Calu3 (cell line): Measurements from ENCODE around the gene DBNDD1. TPM values are rescaled to one million over a fixed set of nuclear protein-coding genes. Genes with fewer than 3 reads are reported as not detected.

Experiments
- BruUV-seq: library from RNA; stranded (reverse); fragments of 400-500 nt; replicated peaks from 2 replicates; lab custom pipeline; 2021; lab: Mats Ljungman, UMichigan
- CTCF ChIA-PET: fragments of 300-600 bp; sonication (Branson Sonifier 250); formaldehyde crosslinking; loops from one replicate; lab custom pipeline; 2022; ENCODE audit warnings: antibody characterized with exemption; lab: Charles Lee
- DNase-seq: peaks from one replicate; pipeline ENCODE4 v3.0.0; 2022
- H3K27ac Mint-ChIP-seq: one replicate; pipeline ENCODE4 v1.8.0; 2022; ENCODE audit warnings: mixed read lengths; ENCODE audit not compliant: unreplicated experiment
- H3K27me3 Mint-ChIP-seq: one replicate; pipeline ENCODE4 v1.8.0; 2022; ENCODE audit warnings: mixed read lengths; ENCODE audit not compliant: unreplicated experiment
- H3K36me3 Mint-ChIP-seq: one replicate; pipeline ENCODE4 v1.8.0; 2022; ENCODE audit warnings: mild to moderate bottlenecking, moderate library complexity, mixed read lengths; ENCODE audit not compliant: insufficient read depth, unreplicated experiment
- H3K4me1 Mint-ChIP-seq: one replicate; pipeline ENCODE4 v1.8.0; 2022; ENCODE audit warnings: mild to moderate bottlenecking, low read depth, mixed read lengths; ENCODE audit not compliant: unreplicated experiment
- H3K4me3 Mint-ChIP-seq: one replicate; pipeline ENCODE4 v1.8.0; 2022; ENCODE audit warnings: mild to moderate bottlenecking, low read depth, moderate library complexity, mixed read lengths; ENCODE audit not compliant: unreplicated experiment
- H3K9me3 Mint-ChIP-seq: one replicate; pipeline ENCODE4 v1.8.0; 2022; ENCODE audit warnings: low read depth, mixed read lengths; ENCODE audit not compliant: unreplicated experiment
- CTCF ChIP-seq: fragments of 200-600 bp; IDR thresholded peaks from one replicate; pipeline ENCODE4 v1.8.0; 2022; ENCODE audit warnings: antibody characterized with exemption; ENCODE audit not compliant: unreplicated experiment
- intact Hi-C: fragments of 100-400 bp; cut with micrococcal nuclease; formaldehyde crosslinking; loops from one replicate; pipeline ENCODE4 v1.10.0; 2022; ENCODE audit not compliant: unreplicated experiment
- total RNA-seq: library from RNA; stranded (reverse); gene quantifications from 2 replicates; pipeline ENCODE4 v1.2.3, GENCODE V29; 2022

DBNDD1 gene
- total RNA-seq, 1 experiment from 2014 or later: 39.9 TPM

DNA sequence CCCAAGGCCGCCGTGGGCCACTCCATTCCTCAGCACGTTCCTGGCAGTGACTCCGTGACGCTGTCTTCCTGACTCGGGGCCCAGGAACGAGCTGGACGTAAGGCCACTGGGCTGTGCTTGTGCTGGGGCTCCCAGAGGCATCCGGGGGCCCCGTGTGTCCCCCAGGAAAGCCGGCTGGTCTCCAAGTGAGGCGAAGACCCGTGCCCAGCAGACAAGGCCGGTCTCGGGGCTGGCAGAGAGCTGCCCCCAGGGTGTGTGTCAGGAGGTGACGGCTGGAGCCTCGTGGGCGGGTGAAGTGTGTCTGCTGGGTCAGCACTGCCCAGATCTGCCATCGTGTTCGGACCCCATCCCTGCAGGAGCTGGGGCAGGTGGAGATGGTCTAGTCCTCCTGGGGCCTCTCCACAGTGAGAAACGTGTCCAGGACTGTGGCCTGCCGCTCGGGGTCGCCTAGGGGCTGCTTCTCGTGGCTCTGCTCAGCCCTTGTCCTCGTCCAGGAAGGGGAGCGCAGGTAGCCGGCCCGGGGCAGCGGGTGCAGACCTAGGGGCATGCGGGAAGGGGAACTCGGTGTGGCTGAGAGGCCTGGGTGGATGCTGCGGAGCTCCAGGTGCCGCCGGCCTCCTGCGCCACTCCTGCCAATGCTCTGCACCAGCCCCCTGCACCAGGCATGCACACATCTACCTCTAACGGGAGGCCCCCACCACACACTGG, 13.1 kb downstream of the DBNDD1 start:
- Mint-ChIP-seq H3K9me3 (no peaks in the 10 kb centered on the region), H3K4me1 (no peaks in the 10 kb centered on the region), H3K36me3 (peaks cover 30% of the 10 kb centered on the region), H3K27ac (no peak overlapping the region), H3K4me3 (no peak overlapping the region), H3K27me3 (no peaks in the 10 kb centered on the region)
- BruUV-seq: no TSS peak
- intact Hi-C loops: no loop called here
- TF ChIP-seq CTCF: no peak
- CTCF ChIA-PET: interaction anchor here (1.4 kb wide), 1 partner anchor 13 kb away, joined by 5 read pairs; the partner anchor contains the start of gene DBNDD1
- DNase-seq: no peak

- no peak overlapping the region for H3K4me3 Mint-ChIP-seq
- CTCF ChIA-PET: interaction anchor here (1.0 kb wide), 1 partner anchor 78 kb away, joined by 3 read pairs; no protein-coding TSS in a partner anchor
- peak overlapping the region; percentile 45 for H3K27ac Mint-ChIP-seq
- no peak for TF ChIP-seq CTCF
- peaks cover 41% of the 10 kb centered on the region for H3K36me3 Mint-ChIP-seq
- intact Hi-C loops: no loop called here
- H3K27me3 Mint-ChIP-seq: no peaks in the 10 kb centered on the region
- no TSS peak for BruUV-seq
- no peak for DNase-seq
- peaks cover 11% of the 10 kb centered on the region for H3K4me1 Mint-ChIP-seq
- no peaks in the 10 kb centered on the region for H3K9me3 Mint-ChIP-seq
Measured at GRCh38 chr16:90004577-90004976, 14.7 kb downstream of the DBNDD1 start.

DNA sequence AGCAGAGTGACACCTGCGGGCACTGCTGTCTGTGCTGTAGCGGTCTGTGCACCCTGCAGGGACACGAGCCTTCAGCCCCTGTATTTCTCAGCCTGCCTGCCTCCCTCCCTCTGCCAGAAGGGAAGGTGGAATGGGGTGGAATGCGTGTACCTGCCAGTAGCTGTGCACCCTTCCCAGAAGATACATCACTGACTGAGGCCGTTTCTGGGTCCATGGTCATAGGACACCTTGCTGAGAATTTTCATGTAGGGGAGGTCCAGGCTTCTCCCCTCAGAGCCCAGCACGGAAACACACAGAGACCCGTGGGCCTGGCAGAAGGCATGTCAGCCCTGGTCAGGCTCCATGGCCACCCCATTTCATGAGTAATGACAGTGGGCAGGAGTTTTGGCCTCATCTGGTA, 16.5 kb downstream of the DBNDD1 start:
- Mint-ChIP-seq H3K27me3 (no peaks in the 10 kb centered on the region), H3K4me1 (peaks cover 11% of the 10 kb centered on the region), H3K27ac (no peak overlapping the region), H3K36me3 (peaks cover 46% of the 10 kb centered on the region), H3K4me3 (no peak overlapping the region), H3K9me3 (no peaks in the 10 kb centered on the region)
- no peak for TF ChIP-seq CTCF
- BruUV-seq: no TSS peak
- intact Hi-C loops: no loop called here
- no peak for DNase-seq
- CTCF ChIA-PET: no interaction called here

- no TSS peak for BruUV-seq
Measured at GRCh38 chr16:90001761-90002503, 17.3 kb downstream of the DBNDD1 start.

More at GRCh38 chr16:90001761-90002503, 17.3 kb downstream of the DBNDD1 start:
- H3K4me3 Mint-ChIP-seq: no peak overlapping the region
- no peak overlapping the region for H3K27ac Mint-ChIP-seq
- H3K36me3 Mint-ChIP-seq: peaks cover 55% of the 10 kb centered on the region
- intact Hi-C loops: no loop called here
- H3K9me3 Mint-ChIP-seq: no peaks in the 10 kb centered on the region
- CTCF ChIA-PET: interaction anchor here (1.0 kb wide), 1 partner anchor 11 kb away, joined by 5 read pairs; no protein-coding TSS in a partner anchor
- no peak for DNase-seq
- peaks cover 11% of the 10 kb centered on the region for H3K4me1 Mint-ChIP-seq
- TF ChIP-seq CTCF: no peak
- H3K27me3 Mint-ChIP-seq: no peaks in the 10 kb centered on the region
